GM19035 (cell line): ENCODE data around the gene B4GALT4.

Source experiments
- ATAC-seq: cut with Tn5 transposase; IDR thresholded peaks from one replicate; pipeline ENCODE4 v1.9.1; 2021; ENCODE audit not compliant: unreplicated experiment

The B4GALT4 gene

GRCh38 chr3:119238363-119238762 lies 2.3 kb downstream of the B4GALT4 start:
- no peak for ATAC-seq

GRCh38 chr3:119237299-119237698 lies 3.4 kb downstream of the B4GALT4 start:
- no peak for ATAC-seq

- ATAC-seq = no peak
Observed at GRCh38 chr3:119236756-119237155, 3.9 kb downstream of the B4GALT4 start.

GRCh38 chr3:119235151-119235550 lies 5.5 kb downstream of the B4GALT4 start:
- no peak for ATAC-seq

GRCh38 chr3:119234610-119235009 lies 6.1 kb downstream of the B4GALT4 start:
- ATAC-seq = no peak

- no peak for ATAC-seq
Observed at GRCh38 chr3:119230745-119231144, 9.9 kb downstream of the B4GALT4 start.

- ATAC-seq = no peak
Observed at GRCh38 chr3:119230071-119230470, 10.6 kb downstream of the B4GALT4 start.

- no peak for ATAC-seq
Observed at GRCh38 chr3:119229190-119229589, 11.5 kb downstream of the B4GALT4 start.

GRCh38 chr3:119228373-119229145 lies 12.1 kb downstream of the B4GALT4 start:
- no peak for ATAC-seq

GRCh38 chr3:119227070-119227850 lies 13.4 kb downstream of the B4GALT4 start:
- no peak for ATAC-seq

GRCh38 chr3:119225121-119225520 lies 15.6 kb downstream of the B4GALT4 start:
- no peak for ATAC-seq

- no peak for ATAC-seq
Observed at GRCh38 chr3:119223511-119223910, 17.2 kb downstream of the B4GALT4 start.

GRCh38 chr3:119222391-119222790 lies 18.3 kb downstream of the B4GALT4 start:
- ATAC-seq = no peak

- no peak for ATAC-seq
Observed at GRCh38 chr3:119221779-119222320, 18.8 kb downstream of the B4GALT4 start.

- ATAC-seq = no peak
Observed at GRCh38 chr3:119220970-119221667, 19.6 kb downstream of the B4GALT4 start.

GRCh38 chr3:119220198-119220597 lies 20.5 kb downstream of the B4GALT4 start:
- ATAC-seq = no peak

- peak; percentile 98 for ATAC-seq
Observed at GRCh38 chr3:119219069-119219468, 21.6 kb downstream of the B4GALT4 start.

GRCh38 chr3:119211803-119212202 lies 28.9 kb downstream of the B4GALT4 start:
- no peak for ATAC-seq

GRCh38 chr3:119211193-119211592 lies 29.5 kb downstream of the B4GALT4 start:
- no peak for ATAC-seq

GRCh38 chr3:119207512-119207875 lies 33.2 kb downstream of the B4GALT4 start:
- no peak for ATAC-seq
